K562 (cell line): ENCODE results near the gene MERTK. TPM values are rescaled to one million over a fixed set of nuclear protein-coding genes. Genes with fewer than 3 reads are reported as not detected.
A peak's percentile ranks its signal among the peaks of the same experiment; 100 is the strongest.

Experiments used
- ATAC-seq: fragments of 200-7000 bp; cut with Tn5 transposase; 3 replicates; pipeline ENCODE4 v1.9.1; 2020; ENCODE audit warnings: moderate library complexity
- BruUV-seq: library from RNA; stranded (reverse); fragments of 400-500 nt; replicated peaks from 2 replicates; lab custom pipeline; 2021; lab: Mats Ljungman, UMichigan
- CTCF ChIA-PET: fragments of 300-600 bp; formaldehyde crosslinking; extraction: SDS; loops from one replicate; lab custom pipeline; 2021; ENCODE audit warnings: low intra/inter-chr PET ratio; lab: Yijun Ruan, JAX
- POLR2A ChIA-PET: fragments of 300-600, 350-650 bp; sonication (Branson Sonifier 250); formaldehyde crosslinking; extraction: SDS; loops from one replicate; lab custom pipeline; 2021; ENCODE audit warnings: antibody characterized with exemption, inconsistent platforms; lab: Yijun Ruan, JAX
- DNase-seq, 4 experiments: peaks; one replicate each; pipeline versions ENCODE4 v3.0.0 to v3.0.0-alpha.2; 2011 to 2018; ENCODE audit warnings: low spot score in 3 of 4, mixed read lengths in 3 of 4; ENCODE audit errors: extremely low read depth in 1 of 4
- FAIRE-seq: peaks from 2 replicates; lab custom pipeline; 2011; peaks lifted over from hg19 to GRCh38; lab: Jason Lieb, UNC
- H2AFZ ChIP-seq: 2 replicates; pipeline ENCODE4 v1.6.0; 2011; ENCODE audit warnings: low read depth, low read length, control low read depth, inconsistent platforms
- H3K27ac ChIP-seq: fragments of 200-600 bp; 3 replicates; pipeline ENCODE4 v1.8.0; 2011; ENCODE audit warnings: low read depth, mild to moderate bottlenecking, control low read depth, inconsistent platforms, low read length, moderate library complexity, mixed read lengths; ENCODE audit errors: extremely low read depth
- H3K27me3 ChIP-seq, 2 experiments: fragments of 300-600 bp in 1 of 2; 2 replicates in 1 of 2; 3 replicates in 1 of 2; pipeline versions ENCODE4 v1.6.0 to v1.8.0; 2011; ENCODE audit warnings: inconsistent platforms in 2 of 2, low read length in 2 of 2, mild to moderate bottlenecking in 1 of 2, mixed read lengths in 1 of 2, moderate library complexity in 1 of 2; ENCODE audit not compliant: control insufficient read depth in 2 of 2, insufficient read depth in 2 of 2
- H3K36me3 ChIP-seq: fragments of 300-600 bp; 3 replicates; pipeline ENCODE4 v1.8.0; 2011; ENCODE audit warnings: mild to moderate bottlenecking, low read length, inconsistent platforms; ENCODE audit not compliant: control insufficient read depth, insufficient read depth
- H3K4me1 ChIP-seq, 2 experiments: fragments of 200-600 bp in 1 of 2; replicated peaks in 1 of 2; 2 replicates in 1 of 2; 3 replicates in 1 of 2; pipeline versions ENCODE4 v1.5.1 to v1.8.0; 2011; ENCODE audit warnings: inconsistent platforms in 2 of 2, low read length in 2 of 2, mild to moderate bottlenecking in 1 of 2, mixed read lengths in 1 of 2, moderate library complexity in 1 of 2; ENCODE audit not compliant: control insufficient read depth in 2 of 2, insufficient read depth in 2 of 2
- H3K4me2 ChIP-seq: 2 replicates; pipeline ENCODE4 v1.6.1; 2011; ENCODE audit warnings: low read length, control low read depth, inconsistent platforms, mixed read lengths; ENCODE audit not compliant: insufficient read depth
- H3K4me3 ChIP-seq: fragments of 200-600 bp; sonication (generic), shearing (Covaris generic); 2 replicates; pipeline ENCODE4 v1.5.1; 2016; ENCODE audit warnings: control low read depth, inconsistent platforms
- H3K79me2 ChIP-seq: fragments of 200-600 bp; 3 replicates; pipeline ENCODE4 v1.8.0; 2011; ENCODE audit warnings: low read length, inconsistent platforms; ENCODE audit not compliant: control insufficient read depth, insufficient read depth
- H3K9ac ChIP-seq, 2 experiments: 2 replicates each; pipeline versions ENCODE4 v1.6.0 to v1.6.1; 2011; ENCODE audit warnings: low read depth in 2 of 2, low read length in 2 of 2, control low read depth in 1 of 2, inconsistent platforms in 1 of 2, mild to moderate bottlenecking in 1 of 2, mixed read lengths in 1 of 2; ENCODE audit not compliant: insufficient read depth in 1 of 2
- H3K9me1 ChIP-seq: one replicate; pipeline ENCODE4 v1.6.0; 2011; ENCODE audit warnings: inconsistent platforms, mild to moderate bottlenecking, low read length, moderate library complexity; ENCODE audit not compliant: control insufficient read depth, insufficient read depth
- H3K9me3 ChIP-seq: replicated peaks from 2 replicates; pipeline ENCODE4 v1.5.1; 2011; ENCODE audit warnings: low read depth, low read length, inconsistent platforms; ENCODE audit not compliant: control insufficient read depth, insufficient read depth
- H4K20me1 ChIP-seq: replicated peaks from 2 replicates; pipeline ENCODE4 v1.6.1; 2011; ENCODE audit warnings: low read length, inconsistent platforms, mixed read lengths; ENCODE audit not compliant: control insufficient read depth, insufficient read depth
- BRCA1 ChIP-seq, 2 experiments: fragments of 450-650 bp in 1 of 2; sonication (generic) in 1 of 2; formaldehyde crosslinking in 1 of 2; IDR thresholded peaks; 2 replicates each; pipeline versions ENCODE4 v1.5.0 to v1.6.1; 2017 to 2020; ENCODE audit warnings: mild to moderate bottlenecking in 1 of 2, missing genetic modification reagents in 1 of 2
- C11orf30 ChIP-seq: fragments of 450-650 bp; IDR thresholded peaks from 2 replicates; pipeline ENCODE4 v1.6.1; 2016; ENCODE audit warnings: low read depth, mild to moderate bottlenecking
- CBFB ChIP-seq: sonication (generic); formaldehyde crosslinking; IDR thresholded peaks from 2 replicates; pipeline ENCODE4 v1.4.0; 2020; ENCODE audit warnings: mild to moderate bottlenecking, missing genetic modification reagents
- MAFF ChIP-seq: IDR thresholded peaks from 2 replicates; pipeline ENCODE4 v1.6.1; 2012; ENCODE audit warnings: low read length, improper control_type of control experiment
- MAFG ChIP-seq: fragments of 450-650 bp; conservative IDR thresholded peaks from 2 replicates; pipeline ENCODE4 v1.6.1; 2016; ENCODE audit warnings: missing genetic modification characterization, missing compliant biosample characterization
- MAFK ChIP-seq: IDR thresholded peaks from 2 replicates; pipeline ENCODE4 v1.6.1; 2011; ENCODE audit warnings: low read length, improper control_type of control experiment
- PURB ChIP-seq: sonication (generic); formaldehyde crosslinking; IDR thresholded peaks from 2 replicates; pipeline ENCODE4 v1.9.0; 2021; ENCODE audit warnings: low read depth, mild to moderate bottlenecking, missing genetic modification reagents
- SRSF9 ChIP-seq: fragments of 200-400 bp; formaldehyde crosslinking; IDR thresholded peaks from 2 replicates; pipeline ENCODE4 v1.6.1; 2017; ENCODE audit warnings: low read depth, low read length, borderline replicate concordance
- TAF1 ChIP-seq: IDR thresholded peaks from 2 replicates; pipeline ENCODE4 v1.6.1; 2011; ENCODE audit warnings: mild to moderate bottlenecking, low read length, moderate library complexity; ENCODE audit not compliant: insufficient read depth, control insufficient read depth, severe bottlenecking; ENCODE audit errors: extremely low read depth
- ZNF316 ChIP-seq: fragments of 450-650 bp; IDR thresholded peaks from 2 replicates; pipeline ENCODE4 v1.6.1; 2016
- WGBS: fragments of 100-300 bp; shearing (Covaris generic); methylation state at CpG from one replicate; pipeline ENCODE4 v1.1.6; 2016; ENCODE audit warnings: low coverage, mixed read lengths; ENCODE audit not compliant: insufficient coverage; ENCODE audit errors: missing lambda C conversion rate; 5-methylcytosine and 5-hydroxymethylcytosine counted together
- in situ Hi-C: fragments of 300-500 bp; cut with MboI; formaldehyde crosslinking; loops from 4 replicates; pipeline ENCODE4 v1.15.0; 2018; ENCODE audit warnings: inconsistent platforms, mixed read lengths
- intact Hi-C: fragments of 100-400 bp; cut with micrococcal nuclease; formaldehyde crosslinking; loops from 2 replicates; pipeline ENCODE4 v1.14.2; 2022
- polyA plus RNA-seq, 8 experiments: library from polyadenylated mRNA; depleted of rRNA in 4 of 8; stranded (reverse) in 5 of 8; unstranded in 3 of 8; fragments of >200 nt; fragmentation: Nextera tagmentation in 2 of 8; fragmentation: Illumina TruSeq in 1 of 8; extraction: Ambion mirVana in 2 of 8; extraction: Trizol in 1 of 8; gene quantifications; 2 replicates each; pipeline versions ENCODE4 v1.2.1 to v1.2.3, GENCODE V29; 2011 to 2014; ENCODE audit warnings: inconsistent platforms in 1 of 8, missing spikeins in 1 of 8
- total RNA-seq, 7 experiments: library from RNA; depleted of rRNA in 6 of 7; stranded (reverse); fragments of >200 nt in 6 of 7; fragmentation: Illumina TruSeq in 2 of 7; extraction: Trizol in 2 of 7; gene quantifications; 2 replicates each; pipeline versions ENCODE4 v1.2.1 to v1.2.3, GENCODE V29; 2011 to 2021; ENCODE audit warnings: low replicate concordance in 1 of 7
- TF ChIP-seq, protein P1 (sequence below), 2 experiments: IDR thresholded peaks in 1 of 2; conservative IDR thresholded peaks in 1 of 2; 2 replicates each; pipeline ENCODE4 v1.6.1; 2016; ENCODE audit warnings: low read depth in 2 of 2, mild to moderate bottlenecking in 1 of 2, missing compliant biosample characterization in 1 of 2, missing genetic modification characterization in 1 of 2, moderate library complexity in 1 of 2
- TF ChIP-seq, protein P2 (sequence below): fragments of 150-350 bp; conservative IDR thresholded peaks from 2 replicates; pipeline ENCODE4 v1.6.1; 2014; ENCODE audit warnings: low read length

The MERTK gene
- total and polyA plus RNA-seq, 9 of the 15 experiments (the other 6 are each of a cell fraction or from before 2014, with no cell fraction given): 0.23 to 1.6 (median 0.74) TPM

DNA sequence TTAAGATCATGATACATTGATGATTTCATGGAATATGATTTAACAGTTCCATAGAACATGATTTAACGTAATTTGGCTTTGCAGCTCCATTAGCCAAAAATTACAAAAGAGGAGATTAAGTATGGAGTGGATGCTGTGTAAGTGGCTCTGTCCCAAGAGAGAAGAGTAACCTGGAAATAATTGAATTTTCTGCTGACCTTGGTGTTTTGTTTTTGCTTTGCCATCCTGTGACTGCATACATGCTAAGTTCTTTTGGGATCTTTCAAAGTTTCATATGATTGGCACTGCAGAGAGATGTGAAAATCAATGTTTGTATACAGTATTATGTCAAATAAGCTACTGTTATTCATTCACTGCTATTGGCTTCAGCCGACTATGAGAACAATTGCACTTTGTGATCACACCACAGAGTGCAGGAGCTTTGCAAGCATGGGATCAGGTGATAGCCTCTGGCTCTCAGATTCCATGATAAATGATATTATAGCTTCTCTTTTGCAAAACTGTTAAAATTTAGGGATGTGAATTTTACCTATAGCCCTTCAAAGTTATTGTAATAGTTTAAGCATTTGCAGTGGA, 110.6 kb downstream of the MERTK start:
- intact Hi-C loops (no loop called here), in situ Hi-C loops (no loop called here)
- 19% methylated on average over 2 of the region's 2 CpGs for WGBS
- DNase-seq: no peak
- no TSS peak for BruUV-seq
- H3K79me2 ChIP-seq: no peaks in the 10 kb centered on the region
- no peak overlapping the region for H3K27ac ChIP-seq
- H2AFZ ChIP-seq: no peak overlapping the region
- no peaks in the 10 kb centered on the region; a peak in 1 of 5 replicates for H3K27me3 ChIP-seq
- ChIA-PET CTCF (no interaction called here), POLR2A (no interaction called here)
- H3K4me3 ChIP-seq: no peak overlapping the region
- no peaks in the 10 kb centered on the region for H3K9me3 ChIP-seq
- ATAC-seq: no peak
- H3K9me1 ChIP-seq: no peaks in the 10 kb centered on the region
- TF ChIP-seq C11orf30 (peak; percentile 67; the same call in 1 of the 2 replicates), CBFB (CRISPR knock-in tag) (no peak), TAF1 (no peak), PURB (CRISPR knock-in tag) (no peak), MAFK (peak; percentile 44; the same call in 1 of the 2 replicates), MAFG (peak; percentile 72), MAFF (peak; percentile 73), ZNF316 (peak; percentile 88), BRCA1 (IDR thresholded peaks at IDR 0.05) (no peak), BRCA1 (CRISPR knock-in tag; IDR thresholded peaks at IDR 0.05) (no peak), SRSF9 (no peak)
- TF ChIP-seq, protein P1, sequence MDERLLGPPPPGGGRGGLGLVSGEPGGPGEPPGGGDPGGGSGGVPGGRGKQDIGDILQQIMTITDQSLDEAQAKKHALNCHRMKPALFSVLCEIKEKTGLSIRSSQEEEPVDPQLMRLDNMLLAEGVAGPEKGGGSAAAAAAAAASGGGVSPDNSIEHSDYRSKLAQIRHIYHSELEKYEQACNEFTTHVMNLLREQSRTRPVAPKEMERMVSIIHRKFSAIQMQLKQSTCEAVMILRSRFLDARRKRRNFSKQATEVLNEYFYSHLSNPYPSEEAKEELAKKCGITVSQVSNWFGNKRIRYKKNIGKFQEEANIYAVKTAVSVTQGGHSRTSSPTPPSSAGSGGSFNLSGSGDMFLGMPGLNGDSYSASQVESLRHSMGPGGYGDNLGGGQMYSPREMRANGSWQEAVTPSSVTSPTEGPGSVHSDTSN (CRISPR knock-in tag; IDR thresholded peaks at IDR 0.05; ENCODE audit: low read depth): no peak
- TF ChIP-seq, protein P1 (tag; conservative IDR thresholded peaks at IDR 0.05; ENCODE audit: low read depth): no peak
- TF ChIP-seq, protein P2, sequence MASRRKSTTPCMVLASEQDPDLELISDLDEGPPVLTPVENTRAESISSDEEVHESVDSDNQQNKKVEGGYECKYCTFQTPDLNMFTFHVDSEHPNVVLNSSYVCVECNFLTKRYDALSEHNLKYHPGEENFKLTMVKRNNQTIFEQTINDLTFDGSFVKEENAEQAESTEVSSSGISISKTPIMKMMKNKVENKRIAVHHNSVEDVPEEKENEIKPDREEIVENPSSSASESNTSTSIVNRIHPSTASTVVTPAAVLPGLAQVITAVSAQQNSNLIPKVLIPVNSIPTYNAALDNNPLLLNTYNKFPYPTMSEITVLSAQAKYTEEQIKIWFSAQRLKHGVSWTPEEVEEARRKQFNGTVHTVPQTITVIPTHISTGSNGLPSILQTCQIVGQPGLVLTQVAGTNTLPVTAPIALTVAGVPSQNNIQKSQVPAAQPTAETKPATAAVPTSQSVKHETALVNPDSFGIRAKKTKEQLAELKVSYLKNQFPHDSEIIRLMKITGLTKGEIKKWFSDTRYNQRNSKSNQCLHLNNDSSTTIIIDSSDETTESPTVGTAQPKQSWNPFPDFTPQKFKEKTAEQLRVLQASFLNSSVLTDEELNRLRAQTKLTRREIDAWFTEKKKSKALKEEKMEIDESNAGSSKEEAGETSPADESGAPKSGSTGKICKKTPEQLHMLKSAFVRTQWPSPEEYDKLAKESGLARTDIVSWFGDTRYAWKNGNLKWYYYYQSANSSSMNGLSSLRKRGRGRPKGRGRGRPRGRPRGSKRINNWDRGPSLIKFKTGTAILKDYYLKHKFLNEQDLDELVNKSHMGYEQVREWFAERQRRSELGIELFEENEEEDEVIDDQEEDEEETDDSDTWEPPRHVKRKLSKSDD: no peak
- no peak overlapping the region for H3K4me2 ChIP-seq
- no peak for FAIRE-seq
- H3K4me1 ChIP-seq: peaks cover 2 to 9% of the 10 kb centered on the region in 2 experiments; a peak in 3 of 5 replicates
- H4K20me1 ChIP-seq: no peaks in the 10 kb centered on the region
- H3K9ac ChIP-seq: no peak overlapping the region
- no peaks in the 10 kb centered on the region for H3K36me3 ChIP-seq
